ENCODE data around the gene IGSF22.
"Not testable (repeated sequence)": the region's sequence is repeated elsewhere in the genome, so short reads cannot be mapped to it uniquely, and the experiment has no call there.

IGSF22 gene

DNA sequence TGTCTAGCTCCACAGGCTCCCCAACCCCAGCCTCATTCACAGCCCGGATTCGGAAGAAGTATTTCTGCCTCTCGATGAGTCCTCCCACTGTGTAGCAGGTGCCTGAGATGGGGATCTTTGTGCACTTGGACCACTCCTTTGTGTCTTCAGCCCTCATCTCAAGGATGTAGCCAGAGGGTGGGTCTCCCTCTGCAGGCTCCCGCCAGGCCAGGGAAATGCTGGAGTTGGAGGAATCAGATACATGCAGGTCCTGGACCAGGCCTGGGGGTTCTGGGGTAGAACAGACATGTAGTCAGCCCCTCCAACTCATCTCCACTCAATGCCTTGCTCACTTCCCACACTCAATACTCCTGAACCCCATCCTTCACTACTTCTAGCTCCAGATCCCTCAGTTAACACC is 16.6 kb downstream of the IGSF22 start:
- no peak for DNase-seq

DNA sequence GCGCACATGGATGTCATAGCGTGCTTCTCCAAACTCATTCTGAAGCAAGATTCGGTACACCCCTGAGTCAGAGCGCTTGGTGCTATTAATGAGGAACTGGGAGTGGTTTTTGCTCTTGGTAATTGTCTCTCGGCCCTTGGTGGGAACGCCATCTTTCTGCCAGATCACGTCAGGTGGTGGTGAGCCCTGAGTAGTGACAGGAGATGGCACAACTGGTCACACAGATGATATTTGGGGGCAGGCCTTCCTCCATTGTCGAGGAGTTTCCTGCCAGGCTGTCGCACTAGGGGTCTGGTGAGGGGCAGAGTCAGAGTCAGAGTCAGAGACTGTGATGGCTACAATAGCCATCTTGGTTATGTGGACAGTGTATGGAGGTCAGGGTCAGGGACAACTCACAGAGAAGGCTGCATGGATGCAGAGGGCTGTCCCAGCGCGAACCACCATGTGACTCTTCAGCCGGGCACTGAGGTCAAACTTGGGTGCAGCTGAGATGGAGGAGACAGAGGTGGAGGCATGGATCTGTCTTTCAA is 18.1 kb downstream of the IGSF22 start:
- peak in 1 of 2 donors; percentile 3 for DNase-seq

DNA sequence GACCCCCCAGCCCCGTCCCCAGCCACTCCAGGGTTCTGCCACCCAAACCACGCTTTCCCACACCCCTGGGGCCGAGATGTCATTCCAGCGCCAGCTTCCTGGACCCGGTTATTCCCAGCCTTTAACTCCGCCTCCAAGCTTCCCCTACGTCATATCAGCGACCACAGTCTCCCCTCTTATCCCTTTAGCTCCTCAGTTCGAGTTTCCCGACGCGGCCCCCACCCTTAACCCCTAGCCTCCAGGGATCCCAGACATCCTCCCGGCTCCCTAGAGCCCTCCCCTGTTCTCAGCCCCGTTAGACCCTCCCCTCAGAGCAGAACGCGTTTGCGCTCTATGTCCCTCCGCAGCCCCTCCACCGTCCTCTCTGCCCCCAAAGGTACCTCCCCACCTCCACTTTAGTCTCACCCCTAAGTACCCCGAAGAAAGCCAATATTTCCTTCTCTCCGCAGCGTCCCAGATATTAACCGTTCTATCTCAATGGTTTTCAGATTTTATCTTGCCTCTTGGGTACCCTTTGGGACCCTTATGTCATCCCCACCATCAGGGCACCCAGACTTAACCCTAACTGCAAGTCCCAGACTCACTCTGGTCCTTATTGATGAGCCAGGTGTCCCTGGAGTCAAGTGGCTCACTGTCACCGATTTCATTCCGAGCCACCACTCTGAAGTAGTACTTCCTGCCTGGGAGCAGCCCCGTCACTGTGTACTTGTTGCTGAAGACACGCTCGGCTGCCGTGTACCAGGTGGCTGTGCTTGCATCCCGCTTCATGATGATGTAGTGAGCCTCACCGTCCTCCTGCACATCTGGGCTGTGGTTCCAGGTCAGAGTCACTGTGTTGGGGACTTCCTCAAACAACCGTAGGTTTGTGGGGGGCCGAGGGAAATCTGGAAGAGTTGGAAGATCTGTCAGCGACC is 19.4 kb downstream of the IGSF22 start:
- DNase-seq: peak in 1 of 2 donors; percentile 15

GRCh38 chr11:18705651-18706281 is 20.2 kb downstream of the IGSF22 start:
- peak in 1 of 2 donors; percentile 12 for DNase-seq

DNA sequence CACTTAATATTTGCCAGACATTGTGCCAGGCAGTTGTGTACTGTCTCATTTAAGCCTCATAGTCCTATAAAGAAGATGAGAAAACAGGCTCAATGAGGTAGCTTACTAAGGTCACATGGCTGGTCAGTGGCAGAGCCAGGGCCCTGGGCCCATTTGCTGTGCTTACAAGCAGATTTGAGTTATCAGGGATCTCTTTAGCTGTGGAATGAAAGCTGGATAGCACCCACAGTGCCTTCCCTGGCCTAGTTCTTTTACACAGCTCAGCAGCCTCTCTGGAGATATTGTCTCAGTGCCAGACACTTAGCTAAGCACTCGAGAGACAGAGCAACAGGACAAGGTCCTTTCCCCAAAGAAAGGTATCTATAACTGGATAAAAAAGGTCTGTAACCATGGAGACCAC is 21.3 kb downstream of the IGSF22 start:
- DNase-seq: no peak

DNA sequence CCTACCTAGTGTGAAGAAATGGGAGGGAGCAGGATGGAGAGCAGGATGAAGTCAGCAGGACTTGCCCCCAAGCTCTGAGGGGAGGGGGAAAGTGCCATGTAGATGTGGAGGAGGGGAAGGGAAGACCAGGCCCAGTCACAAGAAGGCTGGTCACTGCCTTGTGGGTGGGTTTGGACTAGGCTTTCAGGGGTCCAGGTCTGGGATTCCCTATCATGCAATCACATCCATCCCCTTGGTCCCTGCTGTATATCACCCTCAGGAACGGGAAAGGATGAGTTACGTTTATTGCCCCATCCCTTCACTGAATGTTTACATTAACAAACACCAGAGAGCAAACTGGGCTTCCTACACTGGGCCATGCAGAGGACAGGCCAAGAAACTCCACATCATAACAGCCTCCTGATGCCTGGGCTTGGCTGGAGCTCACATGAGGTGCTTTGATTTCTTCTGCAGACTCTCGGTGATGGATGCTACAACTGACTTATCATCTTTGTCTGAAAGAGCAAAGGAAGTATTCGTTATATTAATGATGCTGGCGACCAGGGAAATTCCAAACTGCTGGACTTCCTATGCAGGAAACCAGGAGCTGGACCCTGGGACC is 21.8 kb downstream of the IGSF22 start:
- DNase-seq: no peak

DNA sequence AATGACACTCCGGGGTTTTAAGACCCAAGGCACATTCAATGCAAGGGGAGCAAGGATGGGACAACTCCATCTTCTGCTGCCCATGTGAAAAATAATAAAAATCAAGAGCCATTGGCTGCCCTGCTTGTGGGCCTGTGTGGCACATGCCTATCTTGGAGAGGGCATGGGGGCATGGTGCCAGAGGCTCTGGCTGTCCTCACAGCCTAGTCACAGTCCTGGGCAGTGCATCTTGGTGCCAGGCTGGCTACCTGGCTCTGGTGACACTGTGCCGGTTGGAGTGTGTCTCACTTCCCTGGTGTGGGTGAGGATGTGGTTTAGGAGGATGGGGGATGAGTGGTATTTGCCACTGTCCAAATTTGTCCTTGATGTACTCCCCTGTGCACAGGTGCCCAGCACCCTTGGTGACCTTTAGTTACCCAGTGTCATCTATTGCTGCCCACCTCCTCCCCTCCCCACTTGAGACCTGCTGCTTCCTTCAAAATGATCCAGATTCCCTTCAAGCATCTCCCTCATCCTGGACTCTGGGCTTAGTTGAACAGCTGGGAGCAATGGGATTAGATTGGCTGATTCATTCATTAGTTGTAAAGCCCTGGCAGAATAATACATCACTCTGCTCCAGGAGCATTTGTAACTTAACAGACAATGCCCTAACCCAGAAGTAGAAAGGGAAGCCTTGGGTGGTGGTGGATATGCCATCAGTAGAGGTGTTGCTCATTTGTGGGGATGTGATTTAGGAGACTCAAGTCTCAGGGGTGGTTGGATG is 22.8 kb downstream of the IGSF22 start:
- DNase-seq: no peak

DNA sequence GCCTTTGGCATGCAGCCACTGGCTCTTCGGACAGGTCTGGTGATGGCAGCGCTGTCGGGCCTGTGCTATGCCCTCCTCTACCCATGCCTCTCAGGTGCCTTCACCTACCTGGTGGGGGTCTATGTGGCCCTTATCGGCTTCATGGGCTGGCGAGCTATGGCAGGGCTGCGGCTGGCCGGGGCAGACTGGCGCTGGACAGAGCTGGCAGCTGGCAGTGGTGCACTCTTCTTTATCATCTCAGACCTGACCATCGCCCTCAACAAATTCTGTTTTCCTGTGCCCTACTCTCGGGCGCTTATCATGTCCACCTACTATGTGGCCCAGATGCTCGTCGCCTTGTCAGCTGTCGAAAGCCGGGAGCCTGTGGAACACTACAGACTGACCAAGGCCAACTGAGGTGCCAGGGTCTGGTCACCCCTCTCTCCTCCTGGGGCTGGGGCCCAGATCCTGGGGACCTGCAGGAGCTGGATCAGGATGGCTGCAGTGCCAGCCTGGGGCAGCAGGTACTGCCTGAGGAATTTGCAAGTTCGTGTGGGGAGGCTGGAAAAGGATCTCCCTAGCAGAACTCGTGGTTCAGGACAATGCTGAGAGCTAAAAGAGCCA is 24.3 kb downstream of the IGSF22 start:
- DNase-seq: no peak

DNA sequence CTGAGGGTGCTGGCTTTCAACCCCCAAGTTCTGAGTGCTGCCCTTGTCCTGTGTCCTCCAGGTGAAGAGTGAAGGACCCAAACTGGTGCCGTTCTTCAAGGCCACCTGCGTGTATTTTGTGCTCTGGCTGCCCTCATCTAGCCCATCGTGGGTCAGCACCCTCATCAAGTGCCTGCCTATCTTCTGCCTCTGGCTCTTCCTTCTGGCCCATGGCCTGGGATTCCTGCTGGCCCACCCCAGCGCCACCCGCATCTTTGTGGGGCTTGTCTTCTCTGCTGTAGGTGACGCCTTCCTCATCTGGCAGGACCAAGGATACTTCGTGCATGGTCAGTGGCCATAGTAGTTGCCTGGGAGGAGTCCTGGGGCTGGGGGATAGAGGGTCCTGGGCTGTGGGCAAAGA is 25.1 kb downstream of the IGSF22 start:
- no peak for DNase-seq

GRCh38 chr11:18700375-18700774 is 25.6 kb downstream of the IGSF22 start:
- peak in 1 of 2 donors; percentile 32 for DNase-seq

- DNase-seq: peak; percentile 55 to 57
Measured at GRCh38 chr11:18699848-18700261, 26.1 kb downstream of the IGSF22 start.

GRCh38 chr11:18699269-18699596 is 26.8 kb downstream of the IGSF22 start:
- DNase-seq: no peak

- peak; percentile 78 to 87 for DNase-seq
Measured at GRCh38 chr11:18698341-18699268, 27.4 kb downstream of the IGSF22 start, which contains the start of gene TMEM86A. TMEM86A (plus strand) TSS chr11:18698779; CDS start chr11:18698887, 108 bp downstream.

- peak; percentile 69 to 84 for DNase-seq
Measured at GRCh38 chr11:18697576-18697975, 28.4 kb downstream of the IGSF22 start.

GRCh38 chr11:18696638-18697225 is 29.3 kb downstream of the IGSF22 start:
- no peak for DNase-seq

DNA sequence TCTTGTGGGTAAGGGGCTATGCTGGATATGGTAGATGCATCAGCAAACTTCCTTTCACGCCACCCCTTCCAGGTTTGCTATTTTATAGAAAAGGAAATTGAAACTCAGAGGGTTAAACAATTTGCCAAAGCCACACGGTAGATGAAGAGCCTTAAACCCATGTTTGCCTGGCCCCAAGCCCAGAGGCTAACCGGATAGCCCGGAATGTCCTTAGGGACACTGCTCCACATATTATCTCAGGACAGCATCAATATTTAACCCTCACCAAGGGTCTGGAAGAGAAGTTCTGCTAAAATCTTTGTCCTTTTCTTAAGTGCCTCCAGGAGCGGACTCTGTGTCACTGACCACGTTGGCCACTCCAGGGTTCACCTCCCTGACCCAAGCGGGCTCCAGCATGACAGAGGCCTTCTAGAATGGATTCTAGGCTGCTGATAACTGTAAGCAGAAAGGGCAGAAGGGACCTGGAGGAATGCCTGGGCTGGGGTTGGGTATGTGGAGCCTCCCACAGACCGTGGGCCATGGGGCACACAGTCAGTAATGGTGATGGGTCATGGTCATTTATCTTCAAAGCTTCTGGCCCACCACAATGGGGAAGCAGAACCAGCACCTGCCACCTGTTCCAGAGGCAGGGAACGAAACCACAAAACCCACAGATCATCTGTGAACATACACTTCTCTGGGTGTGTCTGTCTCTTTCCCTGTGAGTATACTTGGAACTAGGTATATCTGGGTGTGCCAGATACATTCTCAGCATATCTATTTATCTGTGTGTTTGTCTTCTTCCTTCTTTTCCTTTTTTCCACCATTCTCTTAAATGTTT is 32.8 kb downstream of the IGSF22 start:
- no peak for DNase-seq

GRCh38 chr11:18691467-18692140 is 34.4 kb downstream of the IGSF22 start:
- DNase-seq: not testable (repeated sequence)

DNA sequence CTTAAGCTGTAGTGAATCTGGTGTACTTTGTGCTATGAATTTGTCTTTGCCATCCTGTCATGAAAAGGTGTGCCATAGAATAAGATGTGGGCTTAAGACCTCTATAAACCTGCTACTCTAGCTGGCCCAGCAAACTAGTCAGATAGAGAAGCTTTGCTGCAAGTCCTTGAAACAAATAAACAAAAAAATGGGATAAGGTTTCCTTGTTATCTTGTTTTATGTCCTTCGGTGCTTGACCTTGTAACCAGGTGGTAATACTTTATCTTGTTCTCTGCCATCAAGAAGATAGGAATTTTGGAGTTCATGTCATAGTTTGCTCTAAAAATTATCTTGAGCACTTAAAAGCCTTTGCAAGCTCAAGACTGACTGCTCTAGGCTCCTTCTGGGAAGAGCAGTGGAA is 41.7 kb downstream of the IGSF22 start:
- DNase-seq: no peak

GRCh38 chr11:18682466-18682865 is 43.5 kb downstream of the IGSF22 start:
- DNase-seq: no peak
